ENCODE results near the gene FCRL5. TPM values are rescaled to one million over a fixed set of nuclear protein-coding genes. Genes with fewer than 3 reads are reported as not detected.

Gene FCRL5
- total RNA-seq, 1 donor from 2014 or later, result not detected

Other genes with a start within 250 kb of the FCRL5 start
- gene FCRL4, start 45.6 kb upstream of the FCRL5 start, total RNA-seq, result not detected in 3 replicates
- gene FCRL3, start 148.3 kb upstream of the FCRL5 start, total RNA-seq, result not detected in 3 replicates
- gene FCRL2, start 224.6 kb upstream of the FCRL5 start, total RNA-seq, result not detected in 3 replicates

Data from chondrocyte (in vitro differentiated cells).